A673 (cell line): Measurements from ENCODE around the gene ADAM8. TPM values are rescaled to one million over a fixed set of nuclear protein-coding genes. Genes with fewer than 3 reads are reported as not detected.

Experiments
- BruUV-seq: library from RNA; stranded (reverse); fragments of 400-500 nt; replicated peaks from 2 replicates; lab custom pipeline; 2021; lab: Mats Ljungman, UMichigan
- CTCF ChIA-PET: fragments of 300-600 bp; sonication (Branson Sonifier 250); formaldehyde crosslinking; loops from one replicate; lab custom pipeline; 2022; ENCODE audit warnings: antibody characterized with exemption; lab: Charles Lee
- POLR2A ChIA-PET: fragments of 300-600 bp; sonication (Branson Sonifier 250); formaldehyde crosslinking; loops from one replicate; lab custom pipeline; 2022; ENCODE audit warnings: antibody characterized with exemption; ENCODE audit not compliant: low non-redundant PET; lab: Charles Lee
- DNase-seq: peaks from one replicate; pipeline ENCODE4 v3.0.0-alpha.2; 2015; ENCODE audit warnings: low spot score
- H3K27ac ChIP-seq: fragments of 200-600 bp; sonication (generic); 2 replicates; pipeline ENCODE4 v1.5.1; 2016; ENCODE audit warnings: mixed run types, low read depth, mild to moderate bottlenecking, mixed read lengths, antibody characterized with exemption, low read length; ENCODE audit not compliant: poor library complexity, severe bottlenecking
- H3K27me3 ChIP-seq: fragments of 200-600 bp; sonication (generic); replicated peaks from 2 replicates; pipeline ENCODE4 v1.6.1; 2017; ENCODE audit warnings: mixed run types, low read depth, mild to moderate bottlenecking, mixed read lengths, antibody characterized with exemption, low read length; ENCODE audit not compliant: insufficient read depth, poor library complexity
- H3K36me3 ChIP-seq: fragments of 200-600 bp; sonication (generic); 2 replicates; pipeline ENCODE4 v1.6.1; 2016; ENCODE audit warnings: mixed run types, mild to moderate bottlenecking, mixed read lengths, antibody characterized with exemption, low read length; ENCODE audit not compliant: insufficient read depth, poor library complexity, severe bottlenecking
- H3K4me1 ChIP-seq: fragments of 200-600 bp; sonication (generic); 2 replicates; pipeline ENCODE4 v1.6.1; 2017; ENCODE audit warnings: mixed run types, mild to moderate bottlenecking, mixed read lengths, antibody characterized with exemption, low read length; ENCODE audit not compliant: insufficient read depth, poor library complexity, severe bottlenecking
- H3K4me3 ChIP-seq: fragments of 200-600 bp; sonication (generic); 2 replicates; pipeline ENCODE4 v1.5.1; 2016; ENCODE audit warnings: low read depth, mixed run types, mild to moderate bottlenecking, mixed read lengths, low read length; ENCODE audit not compliant: poor library complexity, severe bottlenecking
- H3K9me3 ChIP-seq: fragments of 200-600 bp; sonication (generic); 2 replicates; pipeline ENCODE4 v1.6.1; 2016; ENCODE audit warnings: mixed run types, low read depth, mild to moderate bottlenecking, mixed read lengths, antibody characterized with exemption, low read length; ENCODE audit not compliant: poor library complexity, severe bottlenecking
- EZH2 ChIP-seq: fragments of 200-600 bp; sonication (generic); IDR thresholded peaks from 2 replicates; pipeline ENCODE4 v1.6.1; 2017; ENCODE audit warnings: borderline replicate concordance, low read depth, mild to moderate bottlenecking, mixed read lengths, antibody characterized with exemption, low read length; ENCODE audit not compliant: poor library complexity, severe bottlenecking
- intact Hi-C: fragments of 100-400 bp; cut with micrococcal nuclease; formaldehyde crosslinking; loops from one replicate; pipeline ENCODE4 v1.10.0; 2022; ENCODE audit not compliant: unreplicated experiment
- total RNA-seq: library from RNA; stranded (reverse); gene quantifications from 2 replicates; pipeline ENCODE4 v1.2.3, GENCODE V29; 2021
- TF ChIP-seq, protein P1 (sequence below): fragments of 300-800, 200-600 bp; sonication (generic); conservative IDR thresholded peaks from 2 replicates; pipeline ENCODE4 v1.5.1; 2017; ENCODE audit warnings: low read depth, mild to moderate bottlenecking, antibody characterized with exemption, low read length, moderate library complexity, mixed read lengths

ADAM8 gene
- total RNA-seq, 1 experiment from 2014 or later, result 1.2 TPM

DNA sequence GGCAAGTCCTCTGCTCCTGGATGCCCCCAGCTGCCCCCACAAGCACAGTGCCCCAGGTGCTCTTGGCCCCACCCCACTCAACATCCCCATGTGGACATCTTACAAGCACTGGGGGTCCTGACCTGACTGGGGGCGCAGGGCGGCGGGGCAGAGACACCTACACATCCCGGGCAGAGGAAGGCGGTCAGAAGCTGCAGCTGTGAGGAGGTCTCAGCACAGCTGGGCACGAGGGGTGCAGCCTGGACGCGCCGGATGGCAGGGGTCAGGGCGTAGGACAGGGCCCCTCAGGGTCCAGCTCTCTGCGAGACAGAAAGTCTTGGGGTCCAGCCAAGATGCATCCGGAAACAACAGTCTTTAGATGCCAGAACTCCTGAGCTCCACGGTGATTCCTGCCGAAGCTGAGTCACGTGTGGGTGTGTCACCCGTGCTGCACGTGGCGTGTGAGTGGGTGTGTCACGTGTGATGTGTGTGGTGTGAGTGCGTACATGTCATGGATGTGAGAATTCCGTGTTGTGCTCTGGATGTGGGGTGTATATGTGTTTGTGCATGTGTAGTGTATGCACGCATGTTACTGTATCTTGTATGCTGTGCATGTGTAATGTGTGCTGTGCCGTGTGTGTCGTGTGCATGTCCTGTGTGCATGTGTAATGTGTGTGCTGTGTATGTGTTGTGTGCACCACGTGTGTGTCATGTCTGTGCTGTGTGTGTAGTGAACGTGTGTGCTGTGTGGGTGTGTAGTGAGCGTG, 33.9 kb downstream of the ADAM8 start:
- no peak for DNase-seq
- Histone ChIP-seq H3K4me1 (no peaks in the 10 kb centered on the region), H3K36me3 (no peaks in the 10 kb centered on the region), H3K27me3 (peaks cover 38% of the 10 kb centered on the region), H3K4me3 (no peak overlapping the region), H3K9me3 (no peaks in the 10 kb centered on the region), H3K27ac (no peak overlapping the region)
- POLR2A ChIA-PET, result interaction anchor here (0.6 kb wide), 1 partner anchor 224 kb away, joined by 3 read pairs; no protein-coding TSS in a partner anchor
- CTCF ChIA-PET, result interaction anchor here (0.6 kb wide), 1 partner anchor 430 kb away, joined by 3 read pairs; no protein-coding TSS in a partner anchor
- BruUV-seq, result no TSS peak
- intact Hi-C loops, result no loop called here
- TF ChIP-seq EZH2, result no peak
- TF ChIP-seq, protein P1, sequence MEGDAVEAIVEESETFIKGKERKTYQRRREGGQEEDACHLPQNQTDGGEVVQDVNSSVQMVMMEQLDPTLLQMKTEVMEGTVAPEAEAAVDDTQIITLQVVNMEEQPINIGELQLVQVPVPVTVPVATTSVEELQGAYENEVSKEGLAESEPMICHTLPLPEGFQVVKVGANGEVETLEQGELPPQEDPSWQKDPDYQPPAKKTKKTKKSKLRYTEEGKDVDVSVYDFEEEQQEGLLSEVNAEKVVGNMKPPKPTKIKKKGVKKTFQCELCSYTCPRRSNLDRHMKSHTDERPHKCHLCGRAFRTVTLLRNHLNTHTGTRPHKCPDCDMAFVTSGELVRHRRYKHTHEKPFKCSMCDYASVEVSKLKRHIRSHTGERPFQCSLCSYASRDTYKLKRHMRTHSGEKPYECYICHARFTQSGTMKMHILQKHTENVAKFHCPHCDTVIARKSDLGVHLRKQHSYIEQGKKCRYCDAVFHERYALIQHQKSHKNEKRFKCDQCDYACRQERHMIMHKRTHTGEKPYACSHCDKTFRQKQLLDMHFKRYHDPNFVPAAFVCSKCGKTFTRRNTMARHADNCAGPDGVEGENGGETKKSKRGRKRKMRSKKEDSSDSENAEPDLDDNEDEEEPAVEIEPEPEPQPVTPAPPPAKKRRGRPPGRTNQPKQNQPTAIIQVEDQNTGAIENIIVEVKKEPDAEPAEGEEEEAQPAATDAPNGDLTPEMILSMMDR, result no peak

DNA sequence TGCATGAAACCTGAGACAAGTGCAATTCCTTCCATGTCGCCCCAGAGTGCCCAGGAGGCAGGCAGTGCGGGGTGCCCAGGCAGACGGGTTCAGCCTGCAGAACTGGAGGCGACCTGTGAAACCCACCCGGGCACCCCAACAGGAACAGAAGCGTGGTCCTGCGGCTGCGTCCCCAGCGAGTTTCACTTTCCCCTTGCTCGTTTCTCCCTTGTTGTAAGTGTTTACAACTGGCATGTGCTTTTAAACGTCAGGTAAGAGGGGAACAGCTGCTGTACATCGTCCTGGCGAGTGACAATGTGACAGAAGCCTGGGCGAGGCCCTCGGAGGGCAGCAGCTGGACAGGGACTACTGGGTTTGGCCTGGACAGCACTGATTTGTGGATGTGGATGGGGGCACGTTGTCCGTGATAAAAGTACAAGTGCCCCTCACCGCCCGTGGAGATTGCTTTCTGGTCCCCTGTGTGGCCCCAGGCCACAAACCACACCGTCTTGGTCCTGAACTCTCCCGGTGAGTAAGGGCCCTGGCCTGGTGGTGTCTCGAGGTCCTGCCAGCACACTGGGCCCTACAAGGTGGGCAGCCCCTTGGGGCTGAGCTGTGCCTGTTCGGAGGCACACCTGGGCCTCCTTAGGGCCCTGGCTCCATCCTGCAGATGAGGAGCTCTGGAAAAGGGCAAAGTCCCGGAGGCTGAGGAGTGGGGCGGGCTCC, 35.0 kb downstream of the ADAM8 start:
- H3K4me3 ChIP-seq, result no peak overlapping the region
- no peaks in the 10 kb centered on the region for H3K9me3 ChIP-seq
- no peaks in the 10 kb centered on the region for H3K36me3 ChIP-seq
- POLR2A ChIA-PET, result no interaction called here
- no TSS peak for BruUV-seq
- intact Hi-C loops, result no loop called here
- no peaks in the 10 kb centered on the region for H3K4me1 ChIP-seq
- no peak for TF ChIP-seq EZH2
- TF ChIP-seq, protein P1, result no peak
- H3K27ac ChIP-seq, result no peak overlapping the region
- no peak for DNase-seq
- H3K27me3 ChIP-seq, result peaks cover 49% of the 10 kb centered on the region
- CTCF ChIA-PET, result no interaction called here

DNA sequence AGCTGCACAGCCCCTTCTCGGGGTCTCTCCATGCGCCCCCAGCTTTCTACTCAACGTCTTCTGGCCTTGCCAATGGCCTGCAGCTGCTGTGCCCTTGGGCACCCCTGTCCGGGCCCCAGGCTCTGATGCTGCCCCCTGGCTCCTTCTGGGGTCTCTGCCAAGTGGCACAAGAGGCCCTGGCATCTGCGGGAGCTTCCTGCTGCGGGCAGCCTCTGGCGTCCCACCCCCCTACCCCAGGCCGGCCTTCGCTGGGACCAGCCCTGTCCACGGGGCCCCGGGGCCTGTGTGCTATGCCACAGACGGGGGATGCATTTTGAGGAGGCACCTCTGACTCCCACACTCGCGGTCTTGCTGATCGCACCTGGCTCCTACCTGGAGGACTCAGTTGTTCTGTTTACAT, 36.7 kb downstream of the ADAM8 start:
- intact Hi-C loops, result no loop called here
- peaks cover 66% of the 10 kb centered on the region for H3K27me3 ChIP-seq
- TF ChIP-seq, protein P1, result no peak
- no peak for TF ChIP-seq EZH2
- H3K4me3 ChIP-seq, result no peak overlapping the region
- ChIA-PET CTCF (no interaction called here), POLR2A (no interaction called here)
- H3K4me1 ChIP-seq, result no peaks in the 10 kb centered on the region
- no peak overlapping the region for H3K27ac ChIP-seq
- no peak for DNase-seq
- BruUV-seq, result no TSS peak
- H3K36me3 ChIP-seq, result no peaks in the 10 kb centered on the region
- H3K9me3 ChIP-seq, result no peaks in the 10 kb centered on the region
